Measurements from ENCODE around the gene FRMD7.
"Not testable (repeated sequence)": the region's sequence is repeated elsewhere in the genome, so short reads cannot be mapped to it uniquely, and the experiment has no call there.

Gene FRMD7

DNA sequence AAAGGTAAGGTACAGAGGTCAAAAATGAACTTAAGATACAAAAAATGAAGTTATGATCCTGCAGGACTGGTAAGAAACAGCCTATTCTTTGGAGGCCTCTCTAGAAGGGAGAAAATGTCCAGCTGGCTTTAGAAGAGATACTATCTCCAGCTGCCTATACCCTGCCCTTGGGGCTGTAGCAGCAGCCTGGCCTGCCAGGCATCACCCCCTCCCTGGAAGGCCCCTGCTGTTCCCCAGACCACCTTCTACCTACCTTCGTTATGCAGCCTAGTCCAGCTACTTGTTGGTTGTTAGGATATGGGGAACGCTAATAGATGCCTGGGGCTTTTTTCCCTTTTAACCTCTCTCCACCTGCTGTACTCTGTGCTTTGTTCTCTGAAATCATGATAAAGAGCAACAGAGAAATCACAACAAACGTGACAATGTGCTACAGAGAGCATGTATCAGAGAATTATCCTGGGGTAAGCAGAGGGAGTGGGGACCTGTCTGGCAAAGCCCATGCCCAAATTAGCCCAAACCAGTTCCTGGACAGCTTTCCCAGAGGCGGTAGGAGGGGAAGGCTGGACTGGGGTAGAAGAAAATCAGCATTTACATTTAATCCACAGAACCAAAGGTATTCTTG, 34.5 kb downstream of the FRMD7 start:
- no peak for DNase-seq (ENCODE audit: low read depth)

- peak; percentile 22 for DNase-seq (ENCODE audit: low read depth)
These were observed 35.3 kb downstream of the FRMD7 start for GRCh38 chrX:132092439-132093065.

DNA sequence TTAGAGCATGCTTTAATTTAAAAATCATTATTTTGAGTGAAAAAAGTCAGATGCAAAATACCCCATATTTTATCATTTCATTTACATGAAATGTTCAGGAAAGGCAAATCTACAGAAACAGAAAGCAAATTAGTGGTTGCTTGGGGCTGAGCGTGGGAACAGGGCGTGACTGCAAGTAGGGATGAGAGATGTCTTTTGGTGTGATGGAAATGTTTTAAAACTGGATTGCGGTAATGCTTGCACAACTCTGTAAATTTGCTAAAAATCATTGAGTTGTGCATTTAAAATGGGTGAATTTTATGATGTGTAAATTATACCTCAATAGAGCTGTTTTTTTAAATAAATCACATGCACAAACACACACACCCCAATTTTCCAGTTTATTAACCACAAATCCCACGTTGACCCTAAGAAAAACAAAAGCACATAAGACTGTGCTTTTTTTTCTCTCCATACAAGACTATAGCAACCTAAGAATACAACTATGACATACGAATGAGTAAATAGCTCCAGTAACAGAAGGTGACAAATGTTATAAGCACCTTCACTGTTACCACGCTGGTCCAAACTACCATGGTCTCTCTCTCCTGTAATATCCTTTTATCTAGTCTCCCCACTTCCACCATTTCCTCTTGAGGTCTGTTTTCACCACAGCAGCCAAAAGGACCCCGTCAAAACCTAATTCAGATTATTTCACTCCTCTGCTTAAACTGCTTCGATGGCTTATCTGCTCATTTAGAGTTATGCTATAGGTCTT, 37.2 kb downstream of the FRMD7 start:
- DNase-seq (ENCODE audit: low read depth), result no peak

GRCh38 chrX:132088864-132089263, 39.0 kb downstream of the FRMD7 start:
- no peak for DNase-seq (ENCODE audit: low read depth)

DNA sequence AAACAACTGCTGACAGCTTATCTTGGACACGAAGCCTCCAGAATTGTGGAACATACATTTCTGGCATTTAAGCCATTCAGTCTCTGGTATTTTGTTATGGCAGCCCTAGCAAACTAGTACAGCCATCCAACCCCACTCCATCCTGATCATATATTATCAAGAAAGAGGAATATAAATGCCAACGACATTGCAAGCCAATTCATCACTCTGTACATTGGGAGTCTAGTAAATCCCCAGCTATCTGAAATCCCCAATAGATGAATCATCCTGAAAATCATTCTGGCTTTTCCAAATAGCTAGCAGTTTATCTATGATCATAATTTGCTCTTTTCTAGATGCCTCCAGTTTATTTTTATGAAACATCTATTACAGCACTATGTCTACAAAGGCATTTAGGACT, 41.1 kb downstream of the FRMD7 start:
- DNase-seq (ENCODE audit: low read depth), result no peak

DNA sequence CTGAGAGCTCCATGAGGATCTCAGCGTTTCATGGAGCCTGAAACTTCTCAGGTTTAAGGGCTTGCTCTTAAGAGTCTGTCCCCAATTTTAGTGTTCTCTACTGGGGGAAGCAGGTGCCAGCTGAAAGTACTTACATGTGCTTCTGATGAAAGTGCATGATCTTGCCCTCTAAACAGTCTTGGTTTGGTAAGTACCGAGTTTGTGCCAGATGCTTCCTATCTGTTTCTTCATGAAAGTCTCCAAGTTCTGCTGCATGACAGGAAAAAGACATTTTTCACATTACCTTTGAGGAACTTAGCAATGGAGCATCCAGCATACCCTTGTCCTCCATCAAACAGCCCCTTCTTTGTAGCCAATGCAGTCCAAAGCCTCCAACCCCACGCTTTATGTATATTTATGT, 42.0 kb downstream of the FRMD7 start:
- no peak for DNase-seq (ENCODE audit: low read depth)

DNA sequence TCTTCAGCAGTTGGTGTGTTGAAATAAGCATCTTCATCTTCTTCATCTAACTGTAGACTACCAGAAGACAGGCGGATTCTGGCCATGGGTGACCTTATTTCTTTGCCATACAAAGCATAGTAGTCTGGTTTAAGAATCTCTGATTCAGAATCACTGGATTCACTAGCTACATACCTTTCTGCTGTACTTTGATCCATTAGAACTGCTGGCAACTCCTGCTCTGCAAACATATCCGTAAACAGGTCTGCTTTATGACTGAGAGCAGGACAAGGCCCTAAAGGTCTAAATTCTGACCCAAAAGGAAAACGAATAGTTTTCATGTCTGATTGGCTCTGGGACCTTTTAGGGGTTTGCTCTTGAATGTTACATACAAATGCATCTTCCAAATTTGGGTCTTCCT, 49.9 kb downstream of the FRMD7 start:
- no peak for DNase-seq (ENCODE audit: low read depth)

GRCh38 chrX:132077414-132077813, 50.4 kb downstream of the FRMD7 start:
- no peak for DNase-seq (ENCODE audit: low read depth)

- DNase-seq (ENCODE audit: low read depth), result no peak
These were observed 56.6 kb downstream of the FRMD7 start for GRCh38 chrX:132071254-132071653.

DNA sequence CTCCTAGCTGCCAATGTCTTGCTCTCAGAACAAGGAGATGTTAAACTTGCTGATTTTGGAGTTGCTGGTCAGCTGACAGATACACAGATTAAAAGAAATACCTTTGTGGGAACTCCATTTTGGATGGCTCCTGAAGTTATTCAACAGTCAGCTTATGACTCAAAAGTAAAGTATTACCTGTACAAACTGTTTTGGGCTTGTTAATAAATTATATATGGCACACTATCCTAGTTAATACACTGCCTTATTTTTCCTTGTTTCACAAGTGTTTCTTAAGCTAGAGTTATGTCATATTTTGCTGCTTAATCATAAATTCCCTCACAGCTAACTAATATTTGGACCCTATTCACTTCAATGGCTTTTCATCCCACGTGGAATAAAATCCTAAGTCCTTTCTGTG, 59.4 kb downstream of the FRMD7 start:
- DNase-seq (ENCODE audit: low read depth), result no peak

DNA sequence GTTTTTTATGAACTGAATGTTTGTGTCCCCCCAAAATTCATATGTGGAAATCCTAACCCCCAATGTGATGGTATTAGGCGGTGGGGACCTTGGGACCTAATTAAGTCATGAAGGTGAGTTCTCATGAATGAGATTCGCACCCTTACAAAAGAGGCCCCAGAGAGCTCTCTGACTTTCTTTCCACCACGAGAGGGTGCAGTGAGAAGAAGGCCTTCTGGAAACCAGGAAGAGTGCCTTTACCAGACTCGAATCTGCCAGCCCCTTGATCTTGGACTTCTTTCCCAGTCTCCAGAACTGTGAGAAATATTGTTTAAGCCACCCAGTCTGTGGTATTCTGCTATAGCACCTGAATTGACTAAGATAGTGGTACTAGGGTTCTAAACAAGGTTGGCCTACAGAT, 64.0 kb downstream of the FRMD7 start:
- no peak for DNase-seq (ENCODE audit: low read depth)

DNA sequence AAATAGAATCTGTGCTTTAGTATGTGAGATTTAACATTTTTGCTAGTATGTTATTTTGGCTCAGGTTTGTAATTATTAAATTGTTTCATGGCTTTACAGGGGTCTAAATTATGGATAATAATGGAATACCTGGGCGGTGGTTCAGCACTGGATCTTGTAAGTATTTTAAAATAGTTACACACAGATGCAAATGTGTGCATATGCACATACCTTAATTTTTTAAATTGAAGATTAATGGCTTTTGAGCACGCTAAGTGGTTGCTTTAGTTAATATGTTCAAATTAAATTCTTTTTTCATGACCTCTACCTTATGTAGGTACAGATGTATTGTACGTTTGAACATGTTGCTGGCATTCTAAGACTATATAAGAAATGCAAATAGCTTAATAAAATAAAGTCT, 64.5 kb downstream of the FRMD7 start:
- DNase-seq (ENCODE audit: low read depth), result no peak

- no peak for DNase-seq (ENCODE audit: low read depth)
These were observed 67.8 kb downstream of the FRMD7 start for GRCh38 chrX:132059973-132060540.

GRCh38 chrX:132058975-132059374, 68.8 kb downstream of the FRMD7 start:
- DNase-seq (ENCODE audit: low read depth), result no peak

DNA sequence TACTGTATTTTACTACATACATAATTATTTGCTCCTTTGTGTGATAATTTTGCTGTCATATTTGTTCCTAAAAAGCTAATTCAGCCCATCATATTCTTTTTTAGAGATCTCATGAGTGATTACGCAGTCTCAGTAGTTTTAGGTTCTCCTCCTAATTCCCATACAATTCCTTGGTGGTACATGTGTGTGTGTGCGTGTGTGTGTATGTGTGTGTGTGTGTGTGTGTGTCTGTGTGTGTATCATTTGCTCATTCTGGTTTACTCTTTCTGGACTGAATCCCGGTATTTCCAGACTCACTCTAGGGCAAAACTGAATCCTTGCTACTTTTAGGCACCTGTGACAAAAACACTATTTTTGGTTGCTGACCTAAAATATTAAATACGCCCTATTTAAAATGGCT, 69.8 kb downstream of the FRMD7 start:
- DNase-seq (ENCODE audit: low read depth), result no peak

DNA sequence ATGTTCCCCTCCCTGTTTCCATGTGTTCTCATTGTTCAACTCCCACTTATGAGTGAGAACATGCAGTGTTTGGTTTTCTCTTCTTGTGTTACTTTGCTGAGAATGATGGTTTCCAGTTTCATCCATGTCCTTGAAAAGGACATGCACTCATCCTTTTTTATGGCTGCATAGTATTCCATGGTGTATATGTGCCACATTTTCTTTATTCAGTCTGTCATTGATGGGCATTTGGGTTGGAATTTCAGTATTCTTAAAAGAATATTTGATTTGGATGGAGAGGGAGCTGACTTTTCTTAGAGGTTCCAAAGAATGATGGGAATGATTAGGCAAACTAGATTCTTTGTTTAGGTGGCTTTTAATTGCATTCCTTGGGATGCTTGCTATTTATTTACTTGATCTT, 76.0 kb downstream of the FRMD7 start:
- not testable (repeated sequence) for DNase-seq (ENCODE audit: low read depth)

GRCh38 chrX:132046533-132046932, 81.3 kb downstream of the FRMD7 start:
- DNase-seq (ENCODE audit: low read depth), result no peak

DNA sequence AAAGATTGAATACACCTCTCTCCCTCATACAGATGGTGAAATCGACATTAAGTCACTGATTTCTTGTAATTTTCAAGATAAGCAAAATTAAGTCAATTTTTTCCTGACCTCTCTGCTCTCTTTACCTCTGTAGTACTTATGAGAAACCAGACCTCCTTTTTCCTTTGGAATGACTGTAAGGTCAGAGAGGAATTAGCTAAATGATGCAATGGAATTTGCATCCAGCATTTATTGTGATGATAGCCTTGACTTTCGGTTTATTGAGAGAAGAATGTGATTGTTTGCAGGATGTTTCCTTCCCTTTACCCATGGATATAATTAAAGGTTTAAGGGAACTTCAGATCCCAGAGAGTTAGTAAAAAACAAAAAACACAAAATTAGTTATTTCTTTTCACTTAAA, 82.4 kb downstream of the FRMD7 start:
- no peak for DNase-seq (ENCODE audit: low read depth)

GRCh38 chrX:132044953-132045352, 82.9 kb downstream of the FRMD7 start:
- DNase-seq (ENCODE audit: low read depth), result no peak

GRCh38 chrX:132043977-132044376, 83.8 kb downstream of the FRMD7 start:
- DNase-seq (ENCODE audit: low read depth), result no peak

- DNase-seq (ENCODE audit: low read depth), result no peak
These were observed 86.8 kb downstream of the FRMD7 start for GRCh38 chrX:132041015-132041414.

- DNase-seq (ENCODE audit: low read depth), result no peak
These were observed 87.8 kb downstream of the FRMD7 start for GRCh38 chrX:132040066-132040465.

DNA sequence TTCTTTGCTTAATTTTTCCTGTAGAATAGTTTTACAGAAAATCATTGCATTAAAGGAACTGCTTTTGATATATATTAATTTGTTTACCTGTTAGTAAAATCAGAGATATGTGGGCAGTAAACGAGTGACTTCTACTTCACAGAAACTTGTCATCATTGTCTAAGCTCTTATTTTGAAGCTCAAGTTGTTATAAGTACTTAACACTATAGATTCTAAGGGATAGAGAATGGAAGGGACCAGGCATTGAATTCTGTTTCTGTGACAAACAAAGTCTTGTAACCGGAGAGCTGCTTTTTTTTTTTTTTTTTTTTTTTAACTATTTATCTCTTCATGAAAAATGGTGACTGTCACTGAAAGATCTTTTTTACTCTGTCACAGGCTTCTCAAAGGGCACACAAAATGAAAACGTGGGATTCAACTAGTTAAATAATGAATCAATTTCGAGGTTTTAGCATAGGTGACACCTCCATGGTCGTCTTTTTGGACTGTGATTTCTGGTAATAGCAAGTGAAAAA, 90.3 kb downstream of the FRMD7 start:
- DNase-seq (ENCODE audit: low read depth), result no peak
